Gastrocnemius medialis (tissue), 4 donors: ENCODE data around the gene RAPGEF1. TPM values are rescaled to one million over a fixed set of nuclear protein-coding genes. Genes with fewer than 3 reads are reported as not detected.

Experiments
- ATAC-seq, 2 donors: fragments of 150-250 bp; one replicate each; pipeline ENCODE4 v1.9.1; 2016
- DNase-seq, 2 donors: peaks; one replicate each; pipeline ENCODE4 v3.0.0-alpha.2; 2019
- H3K27ac ChIP-seq, 4 donors: fragments of 200-600 bp; sonication (generic); 1 replicate in 1 of 4; 2 replicates in 3 of 4; pipeline ENCODE4 v1.5.1; 2016 to 2018; ENCODE audit warnings: mild to moderate bottlenecking in 2 of 4, moderate library complexity in 1 of 4
- H3K27me3 ChIP-seq, 3 donors: fragments of 200-600 bp; sonication (generic) in 2 of 3; 1 replicate in 1 of 3; 2 replicates in 2 of 3; pipeline versions ENCODE4 v1.5.1 to v1.6.0; 2016 to 2019; ENCODE audit warnings: mild to moderate bottlenecking in 1 of 3, moderate library complexity in 1 of 3
- H3K36me3 ChIP-seq, 2 donors: fragments of 200-600 bp; sonication (generic) in 1 of 2; one replicate each; pipeline ENCODE4 v1.5.1; 2017 to 2018
- H3K4me1 ChIP-seq, 2 donors: fragments of 200-600 bp; sonication (generic) in 1 of 2; one replicate each; pipeline ENCODE4 v1.5.1; 2016 to 2017; ENCODE audit warnings: mild to moderate bottlenecking in 2 of 2
- H3K4me3 ChIP-seq, 4 donors: fragments of 200-600 bp; sonication (generic) in 3 of 4; 1 replicate in 1 of 4; 2 replicates in 3 of 4; pipeline ENCODE4 v1.5.1; 2016 to 2019; ENCODE audit warnings: mild to moderate bottlenecking in 2 of 4
- H3K9me3 ChIP-seq, 3 donors: fragments of 200-600 bp; sonication (generic) in 2 of 3; 1 replicate in 1 of 3; 2 replicates in 2 of 3; pipeline ENCODE4 v1.5.1; 2016 to 2019
- POLR2A ChIP-seq, 2 donors: fragments of 450-650 bp; IDR thresholded peaks; one replicate each; pipeline ENCODE4 v1.6.1; 2017; ENCODE audit warnings: antibody characterized with exemption in 2 of 2, mild to moderate bottlenecking in 2 of 2, moderate library complexity in 2 of 2
- in situ Hi-C, 4 donors: fragments of 200-750 bp; cut with MboI; loops; one replicate each; pipeline versions ENCODE4 v1.15.0 to v1.8.0; 2017; ENCODE audit warnings: low sequenced_read_pairs in 4 of 4
- intact Hi-C: fragments of 100-400 bp; cut with DNase I; formaldehyde crosslinking; loops from one replicate; pipeline ENCODE4 v1.15.1; 2023; ENCODE audit warnings: low total_unique reads
- total RNA-seq, 4 donors: library from RNA; depleted of rRNA; stranded (reverse); fragments of >200 nt; gene quantifications; one replicate each; pipeline versions ENCODE4 v1.1.0 to v1.2.3, GENCODE V29; 2016
- TF ChIP-seq, protein P1 (sequence below), 5 experiments: fragments of 450-650 bp in 3 of 5; fragments of 200-600 bp in 2 of 5; sonication (generic) in 2 of 5; IDR thresholded peaks in 4 of 5; conservative IDR thresholded peaks in 1 of 5; 1 replicate in 4 of 5; 2 replicates in 1 of 5; pipeline ENCODE4 v1.5.1; 2016 to 2019; ENCODE audit warnings: antibody characterized with exemption in 5 of 5, mild to moderate bottlenecking in 3 of 5, moderate library complexity in 3 of 5

RAPGEF1 gene
- total RNA-seq, 4 donors from 2014 or later, result 123 to 296 (median 217) TPM

- in situ Hi-C loops (no loop called here), intact Hi-C loops (no loop called here)
- Histone ChIP-seq H3K27me3 (no peaks in the 10 kb centered on the region), H3K9me3 (no peaks in the 10 kb centered on the region), H3K4me1 (peaks cover 68 to 83% of the 10 kb centered on the region in 2 donors), H3K4me3 (no peak overlapping the region), H3K36me3 (no peaks in the 10 kb centered on the region), H3K27ac (no peak overlapping the region)
- no peak for ATAC-seq
- TF ChIP-seq POLR2A (IDR thresholded peaks at IDR 0.05), result no peak
- TF ChIP-seq, protein P1, sequence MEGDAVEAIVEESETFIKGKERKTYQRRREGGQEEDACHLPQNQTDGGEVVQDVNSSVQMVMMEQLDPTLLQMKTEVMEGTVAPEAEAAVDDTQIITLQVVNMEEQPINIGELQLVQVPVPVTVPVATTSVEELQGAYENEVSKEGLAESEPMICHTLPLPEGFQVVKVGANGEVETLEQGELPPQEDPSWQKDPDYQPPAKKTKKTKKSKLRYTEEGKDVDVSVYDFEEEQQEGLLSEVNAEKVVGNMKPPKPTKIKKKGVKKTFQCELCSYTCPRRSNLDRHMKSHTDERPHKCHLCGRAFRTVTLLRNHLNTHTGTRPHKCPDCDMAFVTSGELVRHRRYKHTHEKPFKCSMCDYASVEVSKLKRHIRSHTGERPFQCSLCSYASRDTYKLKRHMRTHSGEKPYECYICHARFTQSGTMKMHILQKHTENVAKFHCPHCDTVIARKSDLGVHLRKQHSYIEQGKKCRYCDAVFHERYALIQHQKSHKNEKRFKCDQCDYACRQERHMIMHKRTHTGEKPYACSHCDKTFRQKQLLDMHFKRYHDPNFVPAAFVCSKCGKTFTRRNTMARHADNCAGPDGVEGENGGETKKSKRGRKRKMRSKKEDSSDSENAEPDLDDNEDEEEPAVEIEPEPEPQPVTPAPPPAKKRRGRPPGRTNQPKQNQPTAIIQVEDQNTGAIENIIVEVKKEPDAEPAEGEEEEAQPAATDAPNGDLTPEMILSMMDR (IDR thresholded peaks at IDR 0.05 in 4 of 5, conservative IDR thresholded peaks at IDR 0.05 in 1 of 5), result no peak
- no peak for DNase-seq
Measured at GRCh38 chr9:131695366-131695765, 44.5 kb downstream of the RAPGEF1 start.

GRCh38 chr9:131693651-131694597 lies 46.0 kb downstream of the RAPGEF1 start:
- no peak overlapping the region for H3K4me3 ChIP-seq
- in situ Hi-C loops (no loop called here), intact Hi-C loops (no loop called here)
- H3K36me3 ChIP-seq, result no peaks in the 10 kb centered on the region
- H3K9me3 ChIP-seq, result no peaks in the 10 kb centered on the region
- ATAC-seq (no peak), DNase-seq (no peak)
- TF ChIP-seq, protein P1 (IDR thresholded peaks at IDR 0.05 in 4 of 5, conservative IDR thresholded peaks at IDR 0.05 in 1 of 5), result no peak
- no peak for TF ChIP-seq POLR2A (IDR thresholded peaks at IDR 0.05)
- H3K27ac ChIP-seq, result peak overlapping the region in 1 of 4 donors; percentile 9
- H3K27me3 ChIP-seq, result no peaks in the 10 kb centered on the region
- peaks cover 61 to 70% of the 10 kb centered on the region in 2 donors for H3K4me1 ChIP-seq

DNA sequence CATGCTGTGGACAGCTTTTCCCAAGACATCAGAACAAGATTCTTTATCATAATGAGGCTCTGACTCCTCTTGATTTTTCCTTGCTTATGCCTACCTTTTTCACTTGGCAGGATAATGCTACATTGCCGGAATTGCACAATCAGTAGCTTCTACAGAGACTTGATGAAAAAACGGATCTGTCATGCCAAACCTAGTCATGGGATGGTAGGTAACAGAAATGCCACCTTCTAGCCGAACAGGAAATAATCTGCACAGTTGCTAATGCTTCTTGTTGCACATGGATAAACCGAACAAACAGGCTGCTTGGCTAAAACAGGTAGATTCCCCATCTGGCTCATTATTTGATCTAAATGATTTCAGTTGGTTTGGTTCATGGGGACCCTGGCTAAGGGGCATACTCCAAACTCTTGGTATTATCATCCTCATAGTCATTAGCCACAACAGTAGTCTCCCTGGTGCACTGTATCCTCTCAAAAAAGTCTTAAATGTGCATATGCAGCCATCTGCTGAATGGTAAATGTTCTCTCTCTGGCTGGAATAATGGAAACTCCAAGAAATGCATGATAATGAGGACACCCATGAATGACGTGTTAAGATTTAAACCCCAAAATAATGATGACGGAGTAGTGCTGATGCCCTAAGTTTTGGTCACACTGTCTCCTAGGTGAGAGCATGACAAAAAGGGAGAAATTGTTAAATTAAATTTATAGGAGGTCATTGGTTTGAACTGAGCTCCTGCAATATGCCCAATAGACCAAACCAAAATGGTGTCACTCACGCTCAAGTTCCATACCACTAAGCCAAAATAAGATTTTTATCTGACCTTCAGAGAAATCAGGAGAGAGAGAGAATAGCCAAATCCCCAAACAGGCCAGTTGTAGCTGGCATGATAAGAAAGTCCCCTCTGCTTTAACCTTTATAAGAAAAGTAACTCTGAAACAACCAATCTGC lies 47.0 kb downstream of the RAPGEF1 start:
- intact Hi-C loops, result no loop called here
- Histone ChIP-seq H3K9me3 (no peaks in the 10 kb centered on the region), H3K36me3 (no peaks in the 10 kb centered on the region), H3K27me3 (no peaks in the 10 kb centered on the region), H3K27ac (peak overlapping the region in 2 of 4 donors; percentile 0 to 14), H3K4me3 (no peak overlapping the region), H3K4me1 (peaks cover 51 to 67% of the 10 kb centered on the region in 2 donors)
- ATAC-seq (no peak), DNase-seq (no peak)
- in situ Hi-C loops, result no loop called here
- no peak for TF ChIP-seq POLR2A (IDR thresholded peaks at IDR 0.05)
- TF ChIP-seq, protein P1 (IDR thresholded peaks at IDR 0.05 in 4 of 5, conservative IDR thresholded peaks at IDR 0.05 in 1 of 5), result no peak

DNA sequence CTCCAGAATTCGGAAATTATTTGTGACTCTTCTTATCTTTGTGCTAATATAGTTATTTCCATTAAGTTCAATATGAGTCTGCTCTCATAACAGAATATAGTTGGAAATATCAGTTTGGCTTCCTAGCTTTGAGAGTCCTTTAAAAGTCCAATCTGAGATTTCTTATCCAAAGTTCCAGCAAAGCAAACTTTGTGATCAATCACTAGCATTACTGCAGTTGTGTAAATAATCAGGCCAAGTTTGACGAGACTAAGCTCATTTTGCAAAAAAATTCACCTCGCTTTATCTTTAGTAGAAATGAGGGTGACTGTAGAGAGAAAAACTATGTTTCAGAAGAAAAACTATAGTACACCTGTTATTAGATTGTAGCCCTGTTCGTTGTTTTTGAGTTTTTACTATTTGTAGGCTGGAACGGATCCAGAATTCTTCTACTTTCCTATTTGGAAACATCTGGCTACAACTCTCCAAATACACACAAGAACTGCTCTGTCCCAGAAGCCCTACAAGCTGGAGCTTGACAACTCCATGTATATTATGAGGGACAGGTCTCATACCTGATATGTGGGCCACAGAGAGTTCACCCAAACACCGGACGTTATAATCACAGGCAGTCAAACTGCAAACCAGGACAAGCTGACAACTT lies 47.8 kb downstream of the RAPGEF1 start:
- H3K36me3 ChIP-seq, result no peaks in the 10 kb centered on the region
- in situ Hi-C loops, result no loop called here
- no peak for DNase-seq
- H3K27ac ChIP-seq, result peak overlapping the region in 2 of 4 donors; percentile 0 to 14
- intact Hi-C loops, result no loop called here
- ATAC-seq, result no peak
- H3K9me3 ChIP-seq, result no peaks in the 10 kb centered on the region
- H3K4me1 ChIP-seq, result peaks cover 43 to 63% of the 10 kb centered on the region in 2 donors
- H3K4me3 ChIP-seq, result no peak overlapping the region
- no peak for TF ChIP-seq POLR2A (IDR thresholded peaks at IDR 0.05)
- TF ChIP-seq, protein P1 (IDR thresholded peaks at IDR 0.05 in 4 of 5, conservative IDR thresholded peaks at IDR 0.05 in 1 of 5), result no peak
- H3K27me3 ChIP-seq, result no peaks in the 10 kb centered on the region
